ENCODE measurements around the gene RNF10. TPM values are rescaled to one million over a fixed set of nuclear protein-coding genes. Genes with fewer than 3 reads are reported as not detected.

Gene RNF10
- total RNA-seq, 1 experiment from 2014 or later: 153 TPM

DNA sequence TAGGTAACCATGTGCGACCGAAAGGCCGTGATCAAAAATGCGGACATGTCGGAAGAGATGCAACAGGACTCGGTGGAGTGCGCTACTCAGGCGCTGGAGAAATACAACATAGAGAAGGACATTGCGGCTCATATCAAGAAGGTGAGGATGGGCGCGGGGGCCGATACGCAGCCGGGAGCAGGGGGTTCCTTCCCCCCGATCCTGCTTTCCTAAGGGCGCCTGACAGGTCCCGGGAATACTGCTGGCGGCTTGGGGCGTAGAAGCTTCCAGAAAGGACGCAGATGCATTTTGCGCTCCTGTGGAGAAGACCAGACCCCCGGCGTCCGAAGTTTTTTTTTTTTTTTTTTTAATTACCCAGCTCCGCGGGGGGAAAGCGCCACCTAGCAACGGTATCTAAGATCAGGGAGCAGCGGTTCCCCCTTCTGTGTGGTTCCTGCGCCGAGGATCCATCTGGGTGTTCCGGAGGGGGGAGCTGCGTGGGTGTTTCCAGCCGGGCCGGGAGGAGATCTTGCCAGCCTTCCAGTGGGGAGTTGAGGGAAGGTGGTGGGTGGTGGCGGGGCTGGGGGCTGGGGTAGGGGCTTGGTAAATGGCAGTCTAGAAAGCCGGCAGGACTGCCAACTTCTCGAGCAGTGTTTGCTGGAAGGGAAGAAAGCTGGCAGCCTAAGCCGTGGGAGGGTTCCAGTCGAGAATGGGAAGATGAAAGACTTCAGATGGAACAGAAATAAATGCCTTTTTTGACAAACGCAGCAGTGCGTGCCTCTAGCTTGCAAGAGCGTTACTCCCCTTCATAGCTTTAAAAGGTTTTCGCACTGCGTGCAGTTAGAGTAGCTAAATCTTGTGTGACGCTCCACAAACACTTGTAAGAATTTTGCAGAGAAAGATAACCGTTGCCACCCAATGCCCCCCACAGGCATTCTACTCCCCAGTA lies 37.5 kb upstream of the RNF10 start:
- H3T11ph ChIP-seq (ENCODE audit: low read length): no peak overlapping the region
- H3K79me1 ChIP-seq (ENCODE audit: insufficient read depth, low read depth, low read length, poor library complexity, severe bottlenecking): peaks cover 3% of the 10 kb centered on the region
- no peak overlapping the region for H4K5ac ChIP-seq (ENCODE audit: insufficient read length, low read depth, low read length)
- H3K27me3 ChIP-seq (ENCODE audit: insufficient read depth, low read length): no peaks in the 10 kb centered on the region
- no peaks in the 10 kb centered on the region for H4K20me1 ChIP-seq (ENCODE audit: control insufficient read depth, insufficient read depth, insufficient read length)
- Mint-ChIP-seq H3K36me3 (ENCODE audit: insufficient read depth in 1 of 3, low read depth in 3 of 3) (peaks cover 20 to 46% (median 37%) of the 10 kb centered on the region in 3 experiments; a peak in 6 of 7 replicates), H3K4me1 (peaks cover 26 to 30% of the 10 kb centered on the region in 2 experiments), H3K4me3 (peak overlapping the region; percentile 97 to 99), H3K27me3 (ENCODE audit: low read depth) (no peaks in the 10 kb centered on the region), H3K9me3 (no peaks in the 10 kb centered on the region), H3K27ac (peak overlapping the region; percentile 68 to 96 (median 95); a peak in 5 of 7 replicates)
- no peak overlapping the region for H2AFZ ChIP-seq (ENCODE audit: low read length)
- no peak overlapping the region for H3K4ac ChIP-seq (ENCODE audit: low read depth, low read length)
- peak; percentile 53 for DNase-seq
- no peak overlapping the region for H4K8ac ChIP-seq (replicated peaks; ENCODE audit: insufficient read length, low read depth, low read length)
- peak overlapping the region; percentile 100 for H3K4me2 ChIP-seq (ENCODE audit: insufficient read depth, insufficient read length, low read length)
- no peak overlapping the region for H3K23ac ChIP-seq (ENCODE audit: insufficient read length, low read depth, low read length)
- no peaks in the 10 kb centered on the region; the same call in 1 of the 2 replicates for H3K4me1 ChIP-seq (ENCODE audit: insufficient read depth, low read length)
- no peak overlapping the region for H2AK5ac ChIP-seq (ENCODE audit: insufficient read length, low read length)
- H2BK20ac ChIP-seq (ENCODE audit: low read depth, low read length, poor library complexity, severe bottlenecking): no peak overlapping the region
- no peak overlapping the region for H2BK12ac ChIP-seq (ENCODE audit: insufficient read length, low read depth, low read length)
- H3K9ac ChIP-seq (ENCODE audit: extremely low read depth, insufficient read length, low read length): peak overlapping the region; percentile 72
- no peak overlapping the region for H3K18ac ChIP-seq (ENCODE audit: insufficient read length, low read depth, low read length)
- no peak overlapping the region for H4K91ac ChIP-seq (ENCODE audit: insufficient read length, low read depth, low read length)
- no peak overlapping the region for H2BK120ac ChIP-seq (ENCODE audit: low read depth, low read length, poor library complexity, severe bottlenecking)
- no peak overlapping the region for H3K27ac ChIP-seq (ENCODE audit: insufficient read length, low read depth, low read length)
- no peaks in the 10 kb centered on the region for H3K9me3 ChIP-seq (ENCODE audit: control insufficient read depth, low read depth, low read length)
- no peak overlapping the region for H2BK15ac ChIP-seq (ENCODE audit: low read depth, low read length)
- no peak overlapping the region for H2BK5ac ChIP-seq (ENCODE audit: insufficient read length, low read length)
- TF ChIP-seq, protein P1, sequence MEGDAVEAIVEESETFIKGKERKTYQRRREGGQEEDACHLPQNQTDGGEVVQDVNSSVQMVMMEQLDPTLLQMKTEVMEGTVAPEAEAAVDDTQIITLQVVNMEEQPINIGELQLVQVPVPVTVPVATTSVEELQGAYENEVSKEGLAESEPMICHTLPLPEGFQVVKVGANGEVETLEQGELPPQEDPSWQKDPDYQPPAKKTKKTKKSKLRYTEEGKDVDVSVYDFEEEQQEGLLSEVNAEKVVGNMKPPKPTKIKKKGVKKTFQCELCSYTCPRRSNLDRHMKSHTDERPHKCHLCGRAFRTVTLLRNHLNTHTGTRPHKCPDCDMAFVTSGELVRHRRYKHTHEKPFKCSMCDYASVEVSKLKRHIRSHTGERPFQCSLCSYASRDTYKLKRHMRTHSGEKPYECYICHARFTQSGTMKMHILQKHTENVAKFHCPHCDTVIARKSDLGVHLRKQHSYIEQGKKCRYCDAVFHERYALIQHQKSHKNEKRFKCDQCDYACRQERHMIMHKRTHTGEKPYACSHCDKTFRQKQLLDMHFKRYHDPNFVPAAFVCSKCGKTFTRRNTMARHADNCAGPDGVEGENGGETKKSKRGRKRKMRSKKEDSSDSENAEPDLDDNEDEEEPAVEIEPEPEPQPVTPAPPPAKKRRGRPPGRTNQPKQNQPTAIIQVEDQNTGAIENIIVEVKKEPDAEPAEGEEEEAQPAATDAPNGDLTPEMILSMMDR (conservative IDR thresholded peaks at IDR 0.05): no peak; the same call in 2 of the 3 replicates
- H3K23me2 ChIP-seq (ENCODE audit: insufficient read length, low read depth, low read length, poor library complexity, severe bottlenecking): peaks cover 14% of the 10 kb centered on the region
- peaks cover 10% of the 10 kb centered on the region; the same call in 1 of the 2 replicates for H3K79me2 ChIP-seq (ENCODE audit: insufficient read depth, low read length)
- H3K56ac ChIP-seq (ENCODE audit: insufficient read length, low read depth, low read length): no peak overlapping the region
- no CpG with 5 or more reads among the region's 47 CpGs for WGBS (ENCODE audit: extremely low coverage, insufficient read length, low lambda C conversion rate)
- no peak overlapping the region; the same call in 1 of the 2 replicates for H3K14ac ChIP-seq (ENCODE audit: insufficient read depth, low read length)

Data from H9 (cell line).